CD14-positive monocyte (primary cell): ENCODE data around the gene ABCA2. TPM values are rescaled to one million over a fixed set of nuclear protein-coding genes. Genes with fewer than 3 reads are reported as not detected.

Experiments
- DNase-seq, 3 donors: peaks; one replicate each; pipeline ENCODE4 v3.0.0-alpha.2; 2011 to 2022
- H2AFZ ChIP-seq: 2 replicates; pipeline ENCODE4 v1.6.0; 2012; ENCODE audit warnings: mild to moderate bottlenecking, low read depth, low read length, inconsistent platforms; ENCODE audit not compliant: insufficient read depth, poor library complexity, severe bottlenecking
- H3K27ac ChIP-seq, 2 donors: 1 replicate in 1 of 2; 2 replicates in 1 of 2; pipeline ENCODE4 v1.5.1; 2012 to 2013; ENCODE audit warnings: low read length in 2 of 2, control low read depth in 1 of 2, inconsistent platforms in 1 of 2, low read depth in 1 of 2, mild to moderate bottlenecking in 1 of 2
- H3K27me3 ChIP-seq, 2 donors: one replicate each; pipeline versions ENCODE4 v1.6.0 to v1.6.1; 2011 to 2013; ENCODE audit warnings: low read length in 2 of 2; ENCODE audit not compliant: control insufficient read depth in 2 of 2, insufficient read depth in 2 of 2
- H3K36me3 ChIP-seq, 2 donors: replicated peaks in 1 of 2; 1 replicate in 1 of 2; 2 replicates in 1 of 2; pipeline versions ENCODE4 v1.5.1 to v1.6.1; 2012 to 2013; ENCODE audit warnings: low read length in 2 of 2, control low read depth in 1 of 2, inconsistent platforms in 1 of 2, mild to moderate bottlenecking in 1 of 2; ENCODE audit not compliant: insufficient read depth in 2 of 2, control insufficient read depth in 1 of 2
- H3K4me1 ChIP-seq, 2 donors: 1 replicate in 1 of 2; 2 replicates in 1 of 2; pipeline versions ENCODE4 v1.5.1 to v1.6.1; 2012 to 2013; ENCODE audit warnings: low read length in 2 of 2, control low read depth in 1 of 2, inconsistent platforms in 1 of 2, mild to moderate bottlenecking in 1 of 2, moderate library complexity in 1 of 2; ENCODE audit not compliant: insufficient read depth in 2 of 2, control insufficient read depth in 1 of 2
- H3K4me2 ChIP-seq: replicated peaks from 2 replicates; pipeline ENCODE3; 2012; ENCODE audit warnings: low read length, moderate library complexity, mild to moderate bottlenecking; ENCODE audit not compliant: poor library complexity, severe bottlenecking; ENCODE audit errors: extremely low read depth
- H3K4me3 ChIP-seq, 3 experiments: fragments of 200-600 bp in 1 of 3; sonication (generic) in 1 of 3; replicated peaks in 1 of 3; 1 replicate in 2 of 3; 2 replicates in 1 of 3; pipeline ENCODE4 v1.5.1; 2011 to 2013; ENCODE audit warnings: low read length in 3 of 3, mild to moderate bottlenecking in 3 of 3, control low read depth in 2 of 3, low read depth in 2 of 3, inconsistent platforms in 1 of 3, moderate library complexity in 1 of 3
- H3K79me2 ChIP-seq: 2 replicates; pipeline ENCODE4 v1.6.0; 2012; ENCODE audit warnings: mild to moderate bottlenecking, control low read depth, inconsistent platforms, low read length, moderate library complexity; ENCODE audit not compliant: insufficient read depth
- H3K9ac ChIP-seq: 2 replicates; pipeline ENCODE4 v1.6.0; 2017; ENCODE audit warnings: low read length, mild to moderate bottlenecking; ENCODE audit not compliant: insufficient read depth, poor library complexity, severe bottlenecking
- H3K9me3 ChIP-seq, 2 donors: replicated peaks in 1 of 2; 1 replicate in 1 of 2; 2 replicates in 1 of 2; pipeline versions ENCODE4 v1.5.1 to v1.6.1; 2012 to 2013; ENCODE audit warnings: low read length in 2 of 2, control low read depth in 1 of 2; ENCODE audit not compliant: control insufficient read depth in 1 of 2, insufficient read depth in 1 of 2
- H4K20me1 ChIP-seq: 2 replicates; pipeline ENCODE4 v1.6.0; 2012; ENCODE audit warnings: mild to moderate bottlenecking, low read length, control low read depth, moderate library complexity; ENCODE audit not compliant: insufficient read depth
- H3K27ac Mint-ChIP-seq, 7 donors: one replicate each; pipeline ENCODE4 v1.8.0; 2020; ENCODE audit warnings: mild to moderate bottlenecking in 7 of 7, mixed read lengths in 7 of 7, moderate library complexity in 6 of 7, inconsistent platforms in 2 of 7
- H3K27me3 Mint-ChIP-seq, 3 donors: one replicate each; pipeline ENCODE4 v1.8.0; 2021 to 2022; ENCODE audit warnings: low read depth in 3 of 3, mild to moderate bottlenecking in 3 of 3, mixed read lengths in 3 of 3, moderate library complexity in 3 of 3, inconsistent platforms in 1 of 3
- H3K36me3 Mint-ChIP-seq, 2 donors: one replicate each; pipeline ENCODE4 v1.8.0; 2020; ENCODE audit warnings: mixed read lengths in 2 of 2, inconsistent platforms in 1 of 2, mild to moderate bottlenecking in 1 of 2
- H3K4me1 Mint-ChIP-seq: one replicate; pipeline ENCODE4 v1.8.0; 2020; ENCODE audit warnings: mild to moderate bottlenecking, mixed read lengths
- H3K4me3 Mint-ChIP-seq, 2 donors: one replicate each; pipeline ENCODE4 v1.8.0; 2020; ENCODE audit warnings: mild to moderate bottlenecking in 2 of 2, mixed read lengths in 2 of 2, moderate library complexity in 1 of 2
- H3K9me3 Mint-ChIP-seq, 7 donors: one replicate each; pipeline ENCODE4 v1.8.0; 2020 to 2022; ENCODE audit warnings: mixed read lengths in 7 of 7, mild to moderate bottlenecking in 6 of 7, moderate library complexity in 6 of 7, inconsistent platforms in 2 of 7
- WGBS: methylation state at CpG from one replicate; pipeline ENCODE4 v1.1.5; 2013; ENCODE audit warnings: missing lambda C conversion rate; ENCODE audit not compliant: insufficient coverage; 5-methylcytosine and 5-hydroxymethylcytosine counted together
- intact Hi-C, 2 donors: fragments of 100-400 bp; cut with micrococcal nuclease; formaldehyde crosslinking; loops; one replicate each; pipeline versions ENCODE4 v1.15.0 to v1.15.1; 2023
- polyA plus RNA-seq, 3 donors: library from polyadenylated mRNA; depleted of rRNA in 1 of 3; unstranded in 2 of 3; stranded (reverse) in 1 of 3; fragments of 300-500 nt in 2 of 3; fragments of >200 nt in 1 of 3; fragmentation: Illumina TruSeq in 2 of 3; gene quantifications; 1 replicate in 2 of 3; 2 replicates in 1 of 3; pipeline ENCODE4 v1.2.3, GENCODE V29; 2012 to 2021
- TF ChIP-seq, protein P1 (sequence below): fragments of 200-600 bp; IDR thresholded peaks from one replicate; pipeline ENCODE4 v1.8.0; 2022; ENCODE audit warnings: antibody characterized with exemption, mild to moderate bottlenecking

The ABCA2 gene
- polyA plus RNA-seq, 3 donors = 0.18 to 30.7 (median 0.40) TPM

DNA sequence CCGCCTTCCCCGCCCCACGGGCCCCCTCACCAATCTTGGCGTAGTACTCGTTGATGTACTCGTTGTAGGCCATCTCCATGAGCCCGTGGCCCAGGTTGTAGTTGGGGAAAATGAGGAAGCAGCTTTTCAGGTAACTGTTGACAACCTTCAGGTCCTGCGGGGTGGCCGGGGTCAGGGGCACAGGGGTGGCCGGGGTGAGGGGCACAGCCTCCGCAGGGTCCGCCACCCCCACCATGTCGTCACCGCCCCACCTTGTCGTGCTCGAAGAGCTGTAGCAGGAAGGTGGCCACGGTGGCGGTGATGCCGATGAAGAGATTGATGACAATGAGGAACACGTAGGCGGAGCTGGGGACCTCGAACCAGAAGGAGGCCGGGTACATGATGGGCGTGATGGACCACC lies 16.9 kb downstream of the ABCA2 start:
- Histone ChIP-seq H3K36me3 (peaks cover 0 to 3% of the 10 kb centered on the region in 2 donors), H4K20me1 (no peaks in the 10 kb centered on the region)

DNA sequence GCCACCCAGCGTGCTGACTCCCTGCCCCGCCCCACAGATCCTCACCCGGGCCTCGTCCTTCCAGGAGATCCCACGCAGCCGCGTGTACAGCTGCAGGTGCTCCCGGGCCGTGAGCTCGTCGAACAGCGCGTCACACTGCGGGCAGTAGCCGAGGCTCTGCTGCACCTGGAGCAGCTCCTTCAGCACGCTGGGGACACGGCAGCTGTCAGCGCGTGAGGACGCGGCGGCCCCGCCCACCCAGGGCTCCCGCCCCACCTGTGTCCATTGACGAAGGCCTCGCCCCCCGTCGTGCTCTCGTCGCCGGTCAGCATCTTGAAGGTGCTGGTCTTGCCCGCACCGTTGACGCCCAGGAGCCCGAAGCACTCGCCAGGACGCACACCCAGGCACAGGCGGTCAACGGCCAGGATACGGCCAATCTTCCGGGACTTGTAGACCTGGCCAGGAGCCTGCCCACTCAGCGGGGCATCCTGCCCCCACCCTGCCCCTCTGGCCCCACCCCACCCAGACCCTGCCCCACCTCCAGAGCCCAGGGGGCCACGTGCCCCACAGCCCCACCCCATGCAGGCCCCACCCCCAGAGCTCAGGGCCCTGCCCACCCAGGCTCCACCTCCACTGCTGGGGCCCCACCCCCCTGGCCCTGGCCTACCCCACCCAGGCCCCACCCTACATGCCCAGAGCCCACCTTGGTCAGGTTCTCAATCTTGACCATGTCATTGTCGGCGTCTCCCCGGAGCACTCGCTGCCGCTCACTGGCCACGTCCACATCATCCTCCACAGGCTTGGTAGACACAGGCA lies 17.9 kb downstream of the ABCA2 start:
- H3K27me3 Mint-ChIP-seq = peaks cover 3 to 5% (median 5%) of the 10 kb centered on the region in 3 donors
- peaks cover 0 to 3% of the 10 kb centered on the region in 2 donors for H3K9me3 ChIP-seq
- no peak overlapping the region for H3K27ac Mint-ChIP-seq
- H3K9me3 Mint-ChIP-seq = peaks cover 0 to 11% (median 1%) of the 10 kb centered on the region in 7 donors
- DNase-seq = no peak
- no peaks in the 10 kb centered on the region for H3K79me2 ChIP-seq
- no peak overlapping the region for H3K4me3 Mint-ChIP-seq
- peaks cover 4 to 21% of the 10 kb centered on the region in 2 donors for H3K36me3 Mint-ChIP-seq
- 97% methylated on average over 44 of the region's 49 CpGs for whole genome bisulfite sequencing
- H3K27me3 ChIP-seq = no peaks in the 10 kb centered on the region
- no peaks in the 10 kb centered on the region for H3K36me3 ChIP-seq
- TF ChIP-seq, protein P1, sequence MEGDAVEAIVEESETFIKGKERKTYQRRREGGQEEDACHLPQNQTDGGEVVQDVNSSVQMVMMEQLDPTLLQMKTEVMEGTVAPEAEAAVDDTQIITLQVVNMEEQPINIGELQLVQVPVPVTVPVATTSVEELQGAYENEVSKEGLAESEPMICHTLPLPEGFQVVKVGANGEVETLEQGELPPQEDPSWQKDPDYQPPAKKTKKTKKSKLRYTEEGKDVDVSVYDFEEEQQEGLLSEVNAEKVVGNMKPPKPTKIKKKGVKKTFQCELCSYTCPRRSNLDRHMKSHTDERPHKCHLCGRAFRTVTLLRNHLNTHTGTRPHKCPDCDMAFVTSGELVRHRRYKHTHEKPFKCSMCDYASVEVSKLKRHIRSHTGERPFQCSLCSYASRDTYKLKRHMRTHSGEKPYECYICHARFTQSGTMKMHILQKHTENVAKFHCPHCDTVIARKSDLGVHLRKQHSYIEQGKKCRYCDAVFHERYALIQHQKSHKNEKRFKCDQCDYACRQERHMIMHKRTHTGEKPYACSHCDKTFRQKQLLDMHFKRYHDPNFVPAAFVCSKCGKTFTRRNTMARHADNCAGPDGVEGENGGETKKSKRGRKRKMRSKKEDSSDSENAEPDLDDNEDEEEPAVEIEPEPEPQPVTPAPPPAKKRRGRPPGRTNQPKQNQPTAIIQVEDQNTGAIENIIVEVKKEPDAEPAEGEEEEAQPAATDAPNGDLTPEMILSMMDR = no peak
- no peak overlapping the region for H2AFZ ChIP-seq
- no peak overlapping the region for H3K27ac ChIP-seq
- H3K4me3 ChIP-seq = no peak overlapping the region
- intact Hi-C loops = no loop called here
- H3K9ac ChIP-seq = no peak overlapping the region
- H3K4me2 ChIP-seq = no peak overlapping the region
- H3K4me1 Mint-ChIP-seq = peaks cover 3% of the 10 kb centered on the region
- no peaks in the 10 kb centered on the region for H3K4me1 ChIP-seq
- H4K20me1 ChIP-seq = no peaks in the 10 kb centered on the region

More for the DNA sequence above, 16.9 kb downstream of the ABCA2 start:
- Histone ChIP-seq H3K27ac (no peak overlapping the region), H3K79me2 (no peaks in the 10 kb centered on the region), H3K27me3 (no peaks in the 10 kb centered on the region), H3K4me2 (no peak overlapping the region), H3K9ac (no peak overlapping the region), H2AFZ (no peak overlapping the region), H3K4me1 (no peaks in the 10 kb centered on the region), H3K9me3 (no peaks in the 10 kb centered on the region), H3K4me3 (no peak overlapping the region)
- TF ChIP-seq, protein P1 = no peak
- Mint-ChIP-seq H3K4me3 (no peak overlapping the region), H3K9me3 (peaks cover 0 to 4% (median 0%) of the 10 kb centered on the region in 7 donors), H3K27ac (peak overlapping the region in 1 of 7 donors; percentile 50), H3K36me3 (peaks cover 6 to 25% of the 10 kb centered on the region in 2 donors), H3K27me3 (peaks cover 2 to 4% (median 3%) of the 10 kb centered on the region in 3 donors), H3K4me1 (peaks cover 1% of the 10 kb centered on the region)
- WGBS = 94% methylated on average over 17 of the region's 24 CpGs
- DNase-seq = no peak
- intact Hi-C loops = no loop called here
